Psoas muscle (tissue), 8 donors: ENCODE data around the gene PAQR9. TPM values are rescaled to one million over a fixed set of nuclear protein-coding genes. Genes with fewer than 3 reads are reported as not detected.
A peak's percentile ranks its signal among the peaks of the same experiment; 100 is the strongest.

Source experiments
- ATAC-seq, 4 donors: fragments of 200-7000 bp; cut with Tn5 transposase; one replicate each; pipeline ENCODE4 v1.9.1; 2020; ENCODE audit warnings: moderate library complexity in 3 of 4, mild to moderate bottlenecking in 2 of 4
- DNase-seq, 2 donors: peaks; one replicate each; pipeline ENCODE4 v3.0.0-alpha.2; 2020
- H3K27ac ChIP-seq: fragments of 200-600 bp; one replicate; pipeline ENCODE4 v1.8.0; 2022
- H3K27me3 ChIP-seq, 3 donors: fragments of 200-600 bp in 1 of 3; one replicate each; pipeline versions ENCODE4 v1.6.1 to v1.8.0; 2013 to 2022; ENCODE audit warnings: low read length in 2 of 3, mild to moderate bottlenecking in 2 of 3, moderate library complexity in 1 of 3; ENCODE audit not compliant: insufficient read depth in 3 of 3
- H3K36me3 ChIP-seq, 2 donors: fragments of 200-600 bp in 1 of 2; one replicate each; pipeline versions ENCODE4 v1.6.1 to v1.8.0; 2013 to 2022; ENCODE audit warnings: low read depth in 1 of 2, mild to moderate bottlenecking in 1 of 2, moderate library complexity in 1 of 2; ENCODE audit not compliant: insufficient read depth in 1 of 2
- H3K4me1 ChIP-seq: fragments of 200-600 bp; one replicate; pipeline ENCODE4 v1.8.0; 2022
- H3K4me3 ChIP-seq: fragments of 200-600 bp; one replicate; pipeline ENCODE4 v1.8.0; 2022; ENCODE audit warnings: mild to moderate bottlenecking
- H3K9me3 ChIP-seq: fragments of 200-600 bp; one replicate; pipeline ENCODE4 v1.8.0; 2022
- WGBS, 3 donors: extraction: QIAGEN DNeasy Blood & Tissue Kit; methylation state at CpG; one replicate each; pipeline versions ENCODE4 v1.1.6 to v1.1.7; 2013; 5-methylcytosine and 5-hydroxymethylcytosine counted together
- intact Hi-C, 2 donors: fragments of 100-400 bp; cut with DNase I; formaldehyde crosslinking; loops; one replicate each; pipeline versions ENCODE4 v1.11.0 to v1.14.2; 2022
- polyA plus RNA-seq, 3 donors: library from polyadenylated mRNA; stranded (reverse); fragments of 200-250 nt; gene quantifications; one replicate each; pipeline ENCODE4 v1.2.3, GENCODE V29; 2013
- total RNA-seq, 4 donors: library from RNA; stranded (reverse); fragmentation: NEBNext Ultra II Directional in 2 of 4; extraction: Animal tissue kit (Norgen Biotek cat#: 25700) in 2 of 4; gene quantifications; one replicate each; pipeline versions ENCODE4 v1.2.1 to v1.2.4, GENCODE V29; 2021 to 2023
- TF ChIP-seq, protein P1 (sequence below): fragments of 200-600 bp; IDR thresholded peaks from one replicate; pipeline ENCODE4 v1.8.0; 2022; ENCODE audit warnings: antibody characterized with exemption
- donor health status: healthy with polysubstance abuse.
- donor health status: DM: no; HTN: no; CAD: no; lungs with moderate emphysema.
- donor health status: Bipolar disorder and iron deficiency.
- donor health status: healthy.
- donor health status: DM: yes; HTN: yes; CAD: no.
- donor health status: DM: no; HTN: no; CAD: no.
- donor health status: DM: no; HTN: no; CAD: no.
- donor health status: DM: yes; HTN: yes; CAD: no.

PAQR9 gene
- total and polyA plus RNA-seq, 7 donors = 0.53 to 5.8 (median 2.2) TPM

DNA sequence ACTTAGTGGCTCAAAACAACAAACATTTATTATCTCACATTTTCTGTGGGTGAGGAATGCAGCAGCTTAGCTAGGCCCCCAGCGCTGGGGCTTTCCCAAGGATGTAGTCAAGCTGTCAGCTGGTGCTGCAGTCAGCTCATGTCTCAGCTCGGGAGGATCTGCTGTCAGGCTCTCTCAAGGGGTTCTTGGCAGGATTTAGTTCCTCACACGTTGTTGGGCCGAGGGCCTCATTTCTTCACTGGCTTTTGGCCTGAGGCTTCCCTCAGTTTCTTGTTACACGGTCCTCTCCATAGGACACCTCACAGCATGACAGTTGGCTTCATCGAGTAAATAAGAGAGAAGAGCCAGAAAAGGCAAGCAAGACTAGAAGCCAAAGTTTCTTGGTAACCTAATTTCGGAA, 24.2 kb upstream of the PAQR9 start:
- DNase-seq (peak; percentile 17 to 54), ATAC-seq (peak; percentile 68 to 94 (median 90))
- H3K36me3 ChIP-seq = no peaks in the 10 kb centered on the region
- H3K27ac ChIP-seq = peak overlapping the region; percentile 71
- TF ChIP-seq, protein P1, sequence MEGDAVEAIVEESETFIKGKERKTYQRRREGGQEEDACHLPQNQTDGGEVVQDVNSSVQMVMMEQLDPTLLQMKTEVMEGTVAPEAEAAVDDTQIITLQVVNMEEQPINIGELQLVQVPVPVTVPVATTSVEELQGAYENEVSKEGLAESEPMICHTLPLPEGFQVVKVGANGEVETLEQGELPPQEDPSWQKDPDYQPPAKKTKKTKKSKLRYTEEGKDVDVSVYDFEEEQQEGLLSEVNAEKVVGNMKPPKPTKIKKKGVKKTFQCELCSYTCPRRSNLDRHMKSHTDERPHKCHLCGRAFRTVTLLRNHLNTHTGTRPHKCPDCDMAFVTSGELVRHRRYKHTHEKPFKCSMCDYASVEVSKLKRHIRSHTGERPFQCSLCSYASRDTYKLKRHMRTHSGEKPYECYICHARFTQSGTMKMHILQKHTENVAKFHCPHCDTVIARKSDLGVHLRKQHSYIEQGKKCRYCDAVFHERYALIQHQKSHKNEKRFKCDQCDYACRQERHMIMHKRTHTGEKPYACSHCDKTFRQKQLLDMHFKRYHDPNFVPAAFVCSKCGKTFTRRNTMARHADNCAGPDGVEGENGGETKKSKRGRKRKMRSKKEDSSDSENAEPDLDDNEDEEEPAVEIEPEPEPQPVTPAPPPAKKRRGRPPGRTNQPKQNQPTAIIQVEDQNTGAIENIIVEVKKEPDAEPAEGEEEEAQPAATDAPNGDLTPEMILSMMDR = no peak
- intact Hi-C loops = no loop called here
- 8 to 18% (median 11%) methylated on average over 7 of the region's 7 CpGs for WGBS, 3 donors
- H3K4me1 ChIP-seq = peaks cover 14% of the 10 kb centered on the region
- no peaks in the 10 kb centered on the region for H3K9me3 ChIP-seq
- peak overlapping the region; percentile 16 for H3K4me3 ChIP-seq
- no peaks in the 10 kb centered on the region for H3K27me3 ChIP-seq

DNA sequence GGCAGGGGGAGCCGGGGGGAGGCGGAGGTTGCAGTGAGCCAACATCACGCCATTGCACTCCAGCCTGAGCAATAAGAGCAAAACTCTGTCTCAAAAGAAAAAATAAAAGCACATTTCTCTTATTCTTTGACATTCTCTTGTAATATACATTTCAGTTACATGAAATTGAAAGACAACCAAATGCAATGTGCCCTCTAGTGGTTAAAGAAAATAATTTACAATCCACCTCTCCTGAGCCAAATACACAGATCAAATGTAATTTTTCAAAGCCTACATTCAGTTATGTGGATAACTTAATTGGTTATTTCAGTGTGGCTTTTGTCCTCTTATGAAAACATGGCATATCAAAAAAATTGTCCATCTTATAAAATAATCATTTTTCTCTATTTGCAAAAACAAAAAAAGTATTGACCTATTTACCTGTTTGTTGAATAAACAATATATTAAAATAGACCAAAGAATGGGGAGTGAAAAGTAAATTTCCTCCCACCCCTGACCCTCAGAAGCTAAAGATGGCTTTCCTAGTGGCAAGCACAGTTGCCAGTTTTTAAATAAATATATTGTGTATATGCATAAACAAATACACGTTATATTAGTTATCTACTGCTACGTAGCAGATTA, 23.7 kb upstream of the PAQR9 start:
- ATAC-seq = peak in 3 of 4 donors; percentile 51 to 86 (median 61)

DNA sequence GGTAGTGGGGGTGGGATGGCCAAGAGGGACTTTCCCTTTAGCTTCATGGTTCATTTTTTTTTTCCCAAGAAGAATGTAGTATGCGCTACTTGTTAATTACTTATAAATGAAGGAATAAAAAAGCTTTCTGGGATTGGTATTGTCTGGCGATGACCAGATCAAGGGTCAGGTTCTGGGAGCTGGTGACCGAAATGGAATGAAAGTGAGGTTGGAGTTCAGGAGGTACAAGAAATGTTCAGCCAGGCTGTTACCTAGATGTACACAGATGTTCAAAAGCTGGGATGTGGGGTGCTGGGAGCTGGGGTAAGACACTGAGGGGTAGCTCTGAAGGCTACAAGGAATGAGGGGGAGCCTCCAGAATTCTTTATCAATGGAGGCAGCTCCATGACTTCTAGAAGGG, 20.8 kb upstream of the PAQR9 start:
- DNase-seq (no peak), ATAC-seq (no peak)
- Histone ChIP-seq H3K27ac (no peak overlapping the region), H3K4me1 (peaks cover 14% of the 10 kb centered on the region), H3K4me3 (no peak overlapping the region), H3K27me3 (no peaks in the 10 kb centered on the region), H3K36me3 (no peaks in the 10 kb centered on the region), H3K9me3 (no peaks in the 10 kb centered on the region)
- intact Hi-C loops = no loop called here
- TF ChIP-seq, protein P1 = no peak
- WGBS, 3 donors = 96 to 98% (median 97%) methylated on average over 3 of the region's 3 CpGs

More for the DNA sequence above, 23.7 kb upstream of the PAQR9 start:
- H3K27ac ChIP-seq = peak overlapping the region; percentile 71
- TF ChIP-seq, protein P1 = peak; percentile 67
- H3K9me3 ChIP-seq = no peaks in the 10 kb centered on the region
- no peaks in the 10 kb centered on the region for H3K27me3 ChIP-seq
- no peaks in the 10 kb centered on the region for H3K36me3 ChIP-seq
- peaks cover 14% of the 10 kb centered on the region for H3K4me1 ChIP-seq
- H3K4me3 ChIP-seq = peak overlapping the region; percentile 16
- intact Hi-C loops = no loop called here
- DNase-seq = no peak
- 50 to 62% (median 57%) methylated on average over 5 of the region's 5 CpGs for WGBS, 3 donors

DNA sequence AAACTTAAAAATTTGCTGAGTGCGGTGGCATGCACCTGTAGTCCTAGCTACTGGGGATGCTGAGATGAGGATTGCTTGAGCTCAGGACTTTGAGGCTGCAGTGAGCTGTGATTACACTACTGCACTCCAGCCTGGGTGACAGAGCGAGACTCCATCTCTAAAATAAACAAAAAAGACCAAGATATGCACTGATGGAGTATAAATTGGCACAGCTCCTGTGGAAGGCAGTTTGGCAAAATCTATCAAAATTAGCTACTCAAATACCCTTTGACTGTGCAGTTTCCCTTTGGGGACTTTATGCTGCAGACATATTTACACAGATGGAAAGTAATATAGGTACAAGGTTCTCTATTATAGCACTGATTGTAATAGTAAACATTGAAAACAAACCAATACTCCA, 19.8 kb upstream of the PAQR9 start:
- no peak for DNase-seq
- H3K27me3 ChIP-seq = no peaks in the 10 kb centered on the region
- no peaks in the 10 kb centered on the region for H3K9me3 ChIP-seq
- intact Hi-C loops = no loop called here
- WGBS, 3 donors = 88 to 95% (median 94%) methylated on average over 2 of the region's 2 CpGs
- H3K4me1 ChIP-seq = peaks cover 14% of the 10 kb centered on the region
- H3K27ac ChIP-seq = no peak overlapping the region
- ATAC-seq = no peak
- H3K36me3 ChIP-seq = no peaks in the 10 kb centered on the region
- TF ChIP-seq, protein P1 = no peak
- H3K4me3 ChIP-seq = no peak overlapping the region
